HFFc6 (cell line): ENCODE data around the gene REG1B. TPM values are rescaled to one million over a fixed set of nuclear protein-coding genes. Genes with fewer than 3 reads are reported as not detected.

Experiments
- DNase-seq: peaks from one replicate; pipeline ENCODE4 v3.0.0-alpha.2; 2018
- H3K27ac Mint-ChIP-seq: 2 replicates; pipeline ENCODE4 v1.8.0; 2020; ENCODE audit warnings: mild to moderate bottlenecking, mixed read lengths
- H3K27me3 Mint-ChIP-seq: 2 replicates; pipeline ENCODE4 v1.8.0; 2021; ENCODE audit warnings: mild to moderate bottlenecking, moderate library complexity, mixed read lengths; ENCODE audit not compliant: insufficient read depth
- H3K36me3 Mint-ChIP-seq: 2 replicates; pipeline ENCODE4 v1.8.0; 2021; ENCODE audit warnings: low read depth, mixed read lengths
- H3K4me1 Mint-ChIP-seq: 2 replicates; pipeline ENCODE4 v1.8.0; 2020; ENCODE audit warnings: low read depth, mixed read lengths
- H3K4me3 Mint-ChIP-seq: 2 replicates; pipeline ENCODE4 v1.8.0; 2020; ENCODE audit warnings: mild to moderate bottlenecking, moderate library complexity, mixed read lengths
- H3K9me3 Mint-ChIP-seq: 2 replicates; pipeline ENCODE4 v1.8.0; 2020; ENCODE audit warnings: mild to moderate bottlenecking, mixed read lengths
- total RNA-seq, 6 experiments: library from RNA; stranded (reverse); fragmentation: NEBNext Ultra II Directional; extraction: Animal tissue kit (Norgen Biotek cat#: 25700); gene quantifications; 2 replicates in 1 of 6; 3 replicates in 5 of 6; pipeline ENCODE4 v1.2.3, GENCODE V29; 2021
- TF ChIP-seq, protein P1 (sequence below): fragments of 200-600 bp; sonication (generic); IDR thresholded peaks from 2 replicates; pipeline ENCODE4 v1.5.0; 2021; ENCODE audit warnings: antibody characterized with exemption, mild to moderate bottlenecking

REG1B gene
- total RNA-seq, 6 experiments from 2014 or later: not detected

GRCh38 chr2:79112269-79112668, 24.5 kb upstream of the REG1B start:
- peaks cover 42% of the 10 kb centered on the region for H3K9me3 Mint-ChIP-seq
- no peaks in the 10 kb centered on the region for H3K4me1 Mint-ChIP-seq
- no peaks in the 10 kb centered on the region for H3K27me3 Mint-ChIP-seq
- DNase-seq: no peak
- no peak overlapping the region for H3K27ac Mint-ChIP-seq
- H3K36me3 Mint-ChIP-seq: no peaks in the 10 kb centered on the region
- H3K4me3 Mint-ChIP-seq: no peak overlapping the region
- TF ChIP-seq, protein P1, sequence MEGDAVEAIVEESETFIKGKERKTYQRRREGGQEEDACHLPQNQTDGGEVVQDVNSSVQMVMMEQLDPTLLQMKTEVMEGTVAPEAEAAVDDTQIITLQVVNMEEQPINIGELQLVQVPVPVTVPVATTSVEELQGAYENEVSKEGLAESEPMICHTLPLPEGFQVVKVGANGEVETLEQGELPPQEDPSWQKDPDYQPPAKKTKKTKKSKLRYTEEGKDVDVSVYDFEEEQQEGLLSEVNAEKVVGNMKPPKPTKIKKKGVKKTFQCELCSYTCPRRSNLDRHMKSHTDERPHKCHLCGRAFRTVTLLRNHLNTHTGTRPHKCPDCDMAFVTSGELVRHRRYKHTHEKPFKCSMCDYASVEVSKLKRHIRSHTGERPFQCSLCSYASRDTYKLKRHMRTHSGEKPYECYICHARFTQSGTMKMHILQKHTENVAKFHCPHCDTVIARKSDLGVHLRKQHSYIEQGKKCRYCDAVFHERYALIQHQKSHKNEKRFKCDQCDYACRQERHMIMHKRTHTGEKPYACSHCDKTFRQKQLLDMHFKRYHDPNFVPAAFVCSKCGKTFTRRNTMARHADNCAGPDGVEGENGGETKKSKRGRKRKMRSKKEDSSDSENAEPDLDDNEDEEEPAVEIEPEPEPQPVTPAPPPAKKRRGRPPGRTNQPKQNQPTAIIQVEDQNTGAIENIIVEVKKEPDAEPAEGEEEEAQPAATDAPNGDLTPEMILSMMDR: no peak

GRCh38 chr2:79105259-79105658, 17.5 kb upstream of the REG1B start:
- DNase-seq: no peak
- 0 out of 2 replicates have a peak, but pooled peaks cover 6% of the 10 kb centered on the region for H3K36me3 Mint-ChIP-seq
- no peak overlapping the region for H3K27ac Mint-ChIP-seq
- TF ChIP-seq, protein P1: peak; percentile 16; the same call in 1 of the 2 replicates
- H3K27me3 Mint-ChIP-seq: no peaks in the 10 kb centered on the region
- no peaks in the 10 kb centered on the region for H3K4me1 Mint-ChIP-seq
- no peak overlapping the region for H3K4me3 Mint-ChIP-seq
- H3K9me3 Mint-ChIP-seq: peaks cover 46% of the 10 kb centered on the region

DNA sequence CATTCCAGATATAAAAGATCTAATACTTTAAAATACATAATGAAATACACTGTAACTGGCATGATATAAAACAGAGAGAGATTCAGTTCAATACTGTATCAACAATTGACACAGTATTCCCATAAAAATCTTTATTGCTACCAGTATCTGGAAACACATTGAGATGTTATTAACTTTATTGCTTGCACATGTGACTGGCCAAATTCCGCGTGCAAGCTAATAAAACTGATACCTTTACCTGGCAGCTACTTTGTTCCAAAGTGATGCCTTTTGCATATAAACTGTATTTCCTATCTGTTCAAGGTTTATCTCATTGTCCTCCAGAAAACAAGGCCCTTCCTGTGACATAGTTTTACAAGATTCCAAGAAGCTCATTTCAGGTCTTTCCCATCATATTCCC, 15.4 kb upstream of the REG1B start:
- DNase-seq: no peak
- 0 out of 2 replicates have a peak, but pooled peaks cover 6% of the 10 kb centered on the region for H3K36me3 Mint-ChIP-seq
- TF ChIP-seq, protein P1: no peak
- H3K4me3 Mint-ChIP-seq: no peak overlapping the region
- H3K27ac Mint-ChIP-seq: no peak overlapping the region
- no peaks in the 10 kb centered on the region for H3K4me1 Mint-ChIP-seq
- H3K9me3 Mint-ChIP-seq: peaks cover 47% of the 10 kb centered on the region
- H3K27me3 Mint-ChIP-seq: no peaks in the 10 kb centered on the region

- Mint-ChIP-seq H3K9me3 (peaks cover 57% of the 10 kb centered on the region), H3K27me3 (no peaks in the 10 kb centered on the region), H3K4me3 (no peak overlapping the region), H3K36me3 (peaks cover 6% of the 10 kb centered on the region; the same call in 1 of the 2 replicates), H3K4me1 (no peaks in the 10 kb centered on the region), H3K27ac (no peak overlapping the region)
- TF ChIP-seq, protein P1: no peak
- DNase-seq: no peak
Observed at GRCh38 chr2:79101024-79101423, 13.2 kb upstream of the REG1B start.

DNA sequence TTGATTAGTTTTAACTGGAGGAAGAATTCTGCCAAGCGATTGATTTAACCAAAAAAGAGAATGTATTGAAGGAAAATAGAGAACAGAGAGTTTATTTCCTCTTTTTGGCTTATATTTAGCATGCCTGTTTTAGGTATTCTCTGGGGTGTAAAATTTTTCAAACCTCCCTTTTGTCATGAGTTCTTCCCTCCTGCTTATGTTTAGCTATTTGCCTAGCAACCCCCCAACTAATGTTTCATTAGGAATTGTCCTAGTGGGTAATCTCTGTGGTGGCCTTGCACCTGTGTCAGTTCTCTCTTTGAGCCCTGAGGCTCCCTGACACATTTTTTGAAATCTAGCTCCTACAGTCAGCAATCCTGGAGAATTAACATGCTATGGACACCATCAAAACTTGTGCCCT, 12.5 kb upstream of the REG1B start:
- Mint-ChIP-seq H3K27me3 (no peaks in the 10 kb centered on the region), H3K4me1 (no peaks in the 10 kb centered on the region), H3K4me3 (no peak overlapping the region), H3K9me3 (peaks cover 57% of the 10 kb centered on the region), H3K36me3 (peaks cover 6% of the 10 kb centered on the region; the same call in 1 of the 2 replicates), H3K27ac (no peak overlapping the region)
- DNase-seq: no peak
- TF ChIP-seq, protein P1: no peak

DNA sequence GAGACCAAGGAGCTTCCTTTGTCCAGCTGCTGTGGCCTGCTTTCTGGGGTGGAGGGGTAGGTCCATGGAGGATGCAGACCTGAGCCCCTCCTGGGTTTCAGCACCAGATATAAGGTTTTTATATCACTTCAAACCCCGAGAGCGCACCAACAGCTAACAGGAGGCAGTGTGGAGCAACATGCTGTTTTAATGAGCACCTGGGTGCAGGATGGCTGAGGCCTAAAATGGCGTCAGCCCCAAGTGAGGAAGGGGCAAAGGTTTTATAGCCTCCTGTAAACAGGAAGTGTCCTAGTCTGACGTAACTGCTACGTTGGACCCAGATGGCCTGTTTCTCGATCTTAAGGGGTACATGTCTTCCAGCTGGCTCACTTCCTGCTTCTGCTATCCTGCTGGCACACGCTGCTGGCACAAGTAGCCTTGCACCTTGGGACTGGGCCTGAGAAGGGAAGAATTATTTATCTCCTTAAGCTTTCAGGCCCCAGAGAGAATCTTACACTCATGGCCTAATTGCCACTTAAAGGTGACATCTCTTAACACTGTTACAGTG, 11.4 kb upstream of the REG1B start:
- Mint-ChIP-seq H3K27me3 (no peaks in the 10 kb centered on the region), H3K4me1 (no peaks in the 10 kb centered on the region), H3K36me3 (peaks cover 6% of the 10 kb centered on the region; the same call in 1 of the 2 replicates), H3K27ac (no peak overlapping the region), H3K4me3 (no peak overlapping the region), H3K9me3 (peaks cover 48% of the 10 kb centered on the region)
- DNase-seq: no peak
- TF ChIP-seq, protein P1: no peak
